Measurements from ENCODE around the gene MKNK2.
"Not testable (repeated sequence)": the region's sequence is repeated elsewhere in the genome, so short reads cannot be mapped to it uniquely, and the experiment has no call there.

MKNK2 gene

DNA sequence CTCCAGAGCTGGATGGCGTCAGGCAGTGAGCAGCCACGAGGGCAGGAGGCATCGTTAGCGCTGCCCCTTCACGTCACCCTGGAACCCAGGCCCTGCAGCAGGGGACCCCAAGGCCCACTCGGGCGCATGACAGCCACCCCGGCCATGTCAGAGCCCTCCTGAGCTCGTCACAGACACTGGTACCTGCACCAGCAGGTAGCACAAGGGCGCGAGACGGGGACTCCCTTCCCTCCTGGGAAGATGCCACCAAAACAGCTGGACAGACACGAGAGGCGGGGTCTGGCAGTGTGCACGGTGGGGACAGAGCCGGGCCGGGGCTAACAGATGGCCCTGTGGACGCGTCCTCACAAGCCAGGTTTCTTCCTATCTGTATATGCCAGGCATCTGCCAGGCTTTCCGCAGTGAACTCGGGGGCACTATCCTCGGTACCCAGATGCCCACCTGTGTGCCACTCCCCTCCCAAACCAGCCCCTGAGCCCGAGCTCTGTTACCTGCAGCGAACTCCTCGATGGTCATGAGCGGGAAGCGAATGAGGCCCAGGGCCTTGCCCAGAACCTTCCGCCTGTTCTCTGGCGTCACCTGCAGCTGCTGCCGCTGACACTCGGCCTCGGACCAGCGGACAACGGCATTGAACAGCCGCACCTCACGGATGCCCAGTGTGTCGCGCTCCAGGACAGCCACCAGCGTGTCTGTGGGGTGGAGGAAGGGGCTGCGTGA lies 61.4 kb downstream of the MKNK2 start:
- no peak for DNase-seq

- DNase-seq, result not testable (repeated sequence)
Observed at GRCh38 chr19:1988464-1988863, 62.6 kb downstream of the MKNK2 start.
